Measurements from ENCODE around the gene TP53AIP1. TPM values are rescaled to one million over a fixed set of nuclear protein-coding genes. Genes with fewer than 3 reads are reported as not detected.

Gene TP53AIP1
- total and polyA plus RNA-seq, 10 of the 15 experiments (the other 5 are each of a cell fraction or from before 2014, with no cell fraction given) = 0.01 TPM; not detected in 9

DNA sequence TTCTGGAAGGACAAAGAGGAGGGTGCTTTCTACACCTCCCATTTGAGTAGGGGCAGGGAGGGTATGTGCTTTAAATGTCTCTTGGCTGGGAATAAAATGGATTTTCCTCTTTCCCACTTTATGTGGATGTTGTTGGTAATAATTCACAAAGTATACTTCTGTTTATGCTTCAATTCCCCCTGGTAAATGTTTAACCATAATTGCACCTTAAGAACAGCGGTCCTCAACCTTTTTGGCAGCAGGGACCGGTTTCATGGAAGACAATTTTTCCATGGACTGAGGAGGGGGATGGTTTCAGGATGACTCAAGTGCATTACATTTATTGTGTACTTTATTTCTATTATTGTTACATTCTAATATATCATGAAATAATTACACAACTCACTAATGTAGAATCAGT is 4.0 kb upstream of the TP53AIP1 start:
- Histone ChIP-seq H3K27me3 (replicated peaks in 1 of 2; ENCODE audit: control insufficient read depth in 2 of 2, insufficient read depth in 2 of 2, low read length in 1 of 2) (peaks cover 0 to 6% of the 10 kb centered on the region in 2 experiments; a peak in 2 of 4 replicates), H3K4me3 (no peak overlapping the region), H3K4me2 (ENCODE audit: control insufficient read depth, insufficient read depth) (no peak overlapping the region), H3K9me3 (replicated peaks; ENCODE audit: control insufficient read depth, insufficient read depth, low read length) (no peaks in the 10 kb centered on the region), H2AFZ (ENCODE audit: control insufficient read depth, low read depth, low read length) (no peak overlapping the region), H3K9ac (ENCODE audit: control insufficient read depth, insufficient read depth, low read length) (no peak overlapping the region), H3K27ac (ENCODE audit: control insufficient read depth, insufficient read depth) (no peak overlapping the region), H3K36me3 (ENCODE audit: control insufficient read depth in 2 of 2, insufficient read depth in 2 of 2, low read length in 1 of 2) (no peaks in the 10 kb centered on the region), H3K4me1 (ENCODE audit: control insufficient read depth, insufficient read depth, low read length) (no peaks in the 10 kb centered on the region), H3K79me2 (ENCODE audit: control insufficient read depth, insufficient read depth, low read length) (no peaks in the 10 kb centered on the region), H4K20me1 (ENCODE audit: control insufficient read depth, insufficient read depth) (no peaks in the 10 kb centered on the region)
- FAIRE-seq (no peak), DNase-seq (ENCODE audit: low read depth, low spot score) (no peak), ATAC-seq (no peak)
- RAD21 ChIA-PET (ENCODE audit: unreplicated experiment) = interaction anchor here (0.8 kb wide), 1 partner anchor 189 kb away, joined by 3 read pairs; no protein-coding TSS in a partner anchor
- 40% methylated on average over 2 of the region's 2 CpGs for WGBS (ENCODE audit: insufficient coverage, insufficient replicate concordance, low lambda C conversion rate, missing lambda C conversion rate)
- intact Hi-C loops (cut with micrococcal nuclease; ENCODE audit: unreplicated experiment) (no loop called here), in situ Hi-C loops (cut with MboI) (no loop called here)
- CTCF ChIA-PET = interaction anchor here (0.9 to 20.8 kb wide), 3 partner anchors 11 to 58 kb away, joined by 3 to 480 read pairs (median 29); partner anchors contain the start of gene KCNJ5
- SMC1A ChIA-PET (ENCODE audit: uncharacterized antibody, unreplicated experiment) = interaction anchor here (0.7 to 14.9 kb wide), 2 partner anchors 58 to 102 kb away, joined by 3 to 249 read pairs; partner anchors contain the start of gene KCNJ5
- TF ChIP-seq RB1 (IDR thresholded peaks at IDR 0.05; ENCODE audit: borderline replicate concordance) (no peak), CREB1 (IDR thresholded peaks at IDR 0.05; ENCODE audit: low read depth) (no peak), BHLHE40 (IDR thresholded peaks at IDR 0.05; ENCODE audit: borderline replicate concordance in 1 of 2, low read depth in 2 of 2, low read length in 1 of 2) (no peak), TCF12 (IDR thresholded peaks at IDR 0.05; ENCODE audit: low read depth, low read length) (no peak), STAT3 (IDR thresholded peaks at IDR 0.05; ENCODE audit: low read depth, low read length) (no peak), TCF3 (IDR thresholded peaks at IDR 0.05; ENCODE audit: borderline replicate concordance, insufficient read depth, low read depth, low read length) (no peak)
- TF ChIP-seq, protein P1, sequence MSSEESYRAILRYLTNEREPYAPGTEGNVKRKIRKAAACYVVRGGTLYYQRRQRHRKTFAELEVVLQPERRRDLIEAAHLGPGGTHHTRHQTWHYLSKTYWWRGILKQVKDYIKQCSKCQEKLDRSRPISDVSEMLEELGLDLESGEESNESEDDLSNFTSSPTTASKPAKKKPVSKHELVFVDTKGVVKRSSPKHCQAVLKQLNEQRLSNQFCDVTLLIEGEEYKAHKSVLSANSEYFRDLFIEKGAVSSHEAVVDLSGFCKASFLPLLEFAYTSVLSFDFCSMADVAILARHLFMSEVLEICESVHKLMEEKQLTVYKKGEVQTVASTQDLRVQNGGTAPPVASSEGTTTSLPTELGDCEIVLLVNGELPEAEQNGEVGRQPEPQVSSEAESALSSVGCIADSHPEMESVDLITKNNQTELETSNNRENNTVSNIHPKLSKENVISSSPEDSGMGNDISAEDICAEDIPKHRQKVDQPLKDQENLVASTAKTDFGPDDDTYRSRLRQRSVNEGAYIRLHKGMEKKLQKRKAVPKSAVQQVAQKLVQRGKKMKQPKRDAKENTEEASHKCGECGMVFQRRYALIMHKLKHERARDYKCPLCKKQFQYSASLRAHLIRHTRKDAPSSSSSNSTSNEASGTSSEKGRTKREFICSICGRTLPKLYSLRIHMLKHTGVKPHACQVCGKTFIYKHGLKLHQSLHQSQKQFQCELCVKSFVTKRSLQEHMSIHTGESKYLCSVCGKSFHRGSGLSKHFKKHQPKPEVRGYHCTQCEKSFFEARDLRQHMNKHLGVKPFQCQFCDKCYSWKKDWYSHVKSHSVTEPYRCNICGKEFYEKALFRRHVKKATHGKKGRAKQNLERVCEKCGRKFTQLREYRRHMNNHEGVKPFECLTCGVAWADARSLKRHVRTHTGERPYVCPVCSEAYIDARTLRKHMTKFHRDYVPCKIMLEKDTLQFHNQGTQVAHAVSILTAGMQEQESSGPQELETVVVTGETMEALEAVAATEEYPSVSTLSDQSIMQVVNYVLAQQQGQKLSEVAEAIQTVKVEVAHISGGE (CRISPR knock-in tag; IDR thresholded peaks at IDR 0.05) = no peak
- TF ChIP-seq, protein P2, sequence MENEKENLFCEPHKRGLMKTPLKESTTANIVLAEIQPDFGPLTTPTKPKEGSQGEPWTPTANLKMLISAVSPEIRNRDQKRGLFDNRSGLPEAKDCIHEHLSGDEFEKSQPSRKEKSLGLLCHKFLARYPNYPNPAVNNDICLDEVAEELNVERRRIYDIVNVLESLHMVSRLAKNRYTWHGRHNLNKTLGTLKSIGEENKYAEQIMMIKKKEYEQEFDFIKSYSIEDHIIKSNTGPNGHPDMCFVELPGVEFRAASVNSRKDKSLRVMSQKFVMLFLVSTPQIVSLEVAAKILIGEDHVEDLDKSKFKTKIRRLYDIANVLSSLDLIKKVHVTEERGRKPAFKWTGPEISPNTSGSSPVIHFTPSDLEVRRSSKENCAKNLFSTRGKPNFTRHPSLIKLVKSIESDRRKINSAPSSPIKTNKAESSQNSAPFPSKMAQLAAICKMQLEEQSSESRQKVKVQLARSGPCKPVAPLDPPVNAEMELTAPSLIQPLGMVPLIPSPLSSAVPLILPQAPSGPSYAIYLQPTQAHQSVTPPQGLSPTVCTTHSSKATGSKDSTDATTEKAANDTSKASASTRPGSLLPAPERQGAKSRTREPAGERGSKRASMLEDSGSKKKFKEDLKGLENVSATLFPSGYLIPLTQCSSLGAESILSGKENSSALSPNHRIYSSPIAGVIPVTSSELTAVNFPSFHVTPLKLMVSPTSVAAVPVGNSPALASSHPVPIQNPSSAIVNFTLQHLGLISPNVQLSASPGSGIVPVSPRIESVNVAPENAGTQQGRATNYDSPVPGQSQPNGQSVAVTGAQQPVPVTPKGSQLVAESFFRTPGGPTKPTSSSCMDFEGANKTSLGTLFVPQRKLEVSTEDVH (IDR thresholded peaks at IDR 0.05; ENCODE audit: low read depth, partially characterized antibody) = no peak
- TF ChIP-seq, protein P3, sequence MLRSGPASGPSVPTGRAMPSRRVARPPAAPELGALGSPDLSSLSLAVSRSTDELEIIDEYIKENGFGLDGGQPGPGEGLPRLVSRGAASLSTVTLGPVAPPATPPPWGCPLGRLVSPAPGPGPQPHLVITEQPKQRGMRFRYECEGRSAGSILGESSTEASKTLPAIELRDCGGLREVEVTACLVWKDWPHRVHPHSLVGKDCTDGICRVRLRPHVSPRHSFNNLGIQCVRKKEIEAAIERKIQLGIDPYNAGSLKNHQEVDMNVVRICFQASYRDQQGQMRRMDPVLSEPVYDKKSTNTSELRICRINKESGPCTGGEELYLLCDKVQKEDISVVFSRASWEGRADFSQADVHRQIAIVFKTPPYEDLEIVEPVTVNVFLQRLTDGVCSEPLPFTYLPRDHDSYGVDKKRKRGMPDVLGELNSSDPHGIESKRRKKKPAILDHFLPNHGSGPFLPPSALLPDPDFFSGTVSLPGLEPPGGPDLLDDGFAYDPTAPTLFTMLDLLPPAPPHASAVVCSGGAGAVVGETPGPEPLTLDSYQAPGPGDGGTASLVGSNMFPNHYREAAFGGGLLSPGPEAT (IDR thresholded peaks at IDR 0.05; ENCODE audit: low read depth) = no peak
- no TSS peak for BruUV-seq (replicated peaks)
- POLR2A ChIA-PET = no interaction called here

Data from GM12878 (cell line).